ENCODE data around the gene ASTE1.

DNA sequence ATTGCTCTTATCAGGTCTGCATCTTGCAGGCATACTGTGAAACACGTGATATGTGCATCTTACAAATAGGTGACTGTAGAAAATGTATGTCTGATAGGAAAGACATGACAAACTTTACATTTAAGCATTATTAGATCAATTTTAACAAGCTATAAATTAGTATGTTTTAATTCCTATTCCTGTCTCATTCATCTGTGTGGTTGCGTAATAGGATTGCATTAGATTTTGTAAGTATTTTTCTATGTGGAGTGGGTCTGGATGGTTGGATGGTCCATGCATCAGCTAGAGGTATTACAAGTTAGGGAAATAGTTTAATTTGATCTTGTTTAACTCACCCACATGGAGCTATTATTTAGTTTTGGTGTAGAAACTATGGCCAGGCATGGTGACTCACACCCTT, 18.8 kb downstream of the ASTE1 start:
- TF ChIP-seq, protein P1, sequence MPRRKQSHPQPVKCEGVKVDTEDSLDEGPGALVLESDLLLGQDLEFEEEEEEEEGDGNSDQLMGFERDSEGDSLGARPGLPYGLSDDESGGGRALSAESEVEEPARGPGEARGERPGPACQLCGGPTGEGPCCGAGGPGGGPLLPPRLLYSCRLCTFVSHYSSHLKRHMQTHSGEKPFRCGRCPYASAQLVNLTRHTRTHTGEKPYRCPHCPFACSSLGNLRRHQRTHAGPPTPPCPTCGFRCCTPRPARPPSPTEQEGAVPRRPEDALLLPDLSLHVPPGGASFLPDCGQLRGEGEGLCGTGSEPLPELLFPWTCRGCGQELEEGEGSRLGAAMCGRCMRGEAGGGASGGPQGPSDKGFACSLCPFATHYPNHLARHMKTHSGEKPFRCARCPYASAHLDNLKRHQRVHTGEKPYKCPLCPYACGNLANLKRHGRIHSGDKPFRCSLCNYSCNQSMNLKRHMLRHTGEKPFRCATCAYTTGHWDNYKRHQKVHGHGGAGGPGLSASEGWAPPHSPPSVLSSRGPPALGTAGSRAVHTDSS (tag by site-specific recombination; IDR thresholded peaks at IDR 0.05): no peak
- TF ChIP-seq KLF16 (tag by site-specific recombination; IDR thresholded peaks at IDR 0.05) (no peak), MYNN (tag by site-specific recombination; IDR thresholded peaks at IDR 0.05; ENCODE audit: borderline replicate concordance) (no peak), ZNF501 (tag by site-specific recombination; IDR thresholded peaks at IDR 0.05) (no peak), ZNF433 (tag by site-specific recombination; IDR thresholded peaks at IDR 0.05; ENCODE audit: low read depth) (no peak)
- TF ChIP-seq, protein P2, sequence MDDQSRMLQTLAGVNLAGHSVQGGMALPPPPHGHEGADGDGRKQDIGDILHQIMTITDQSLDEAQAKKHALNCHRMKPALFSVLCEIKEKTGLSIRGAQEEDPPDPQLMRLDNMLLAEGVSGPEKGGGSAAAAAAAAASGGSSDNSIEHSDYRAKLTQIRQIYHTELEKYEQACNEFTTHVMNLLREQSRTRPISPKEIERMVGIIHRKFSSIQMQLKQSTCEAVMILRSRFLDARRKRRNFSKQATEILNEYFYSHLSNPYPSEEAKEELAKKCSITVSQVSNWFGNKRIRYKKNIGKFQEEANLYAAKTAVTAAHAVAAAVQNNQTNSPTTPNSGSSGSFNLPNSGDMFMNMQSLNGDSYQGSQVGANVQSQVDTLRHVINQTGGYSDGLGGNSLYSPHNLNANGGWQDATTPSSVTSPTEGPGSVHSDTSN (CRISPR knock-in tag; IDR thresholded peaks at IDR 0.05): no peak
